Upper lobe of left lung (tissue), 4 donors: ENCODE results near the gene LPIN1.

Experiments used
- CTCF ChIP-seq, 6 experiments: fragments of 450-650 bp in 4 of 6; fragments of 200-600 bp in 2 of 6; sonication (generic) in 2 of 6; IDR thresholded peaks; one replicate each; pipeline ENCODE4 v1.5.1; 2016 to 2019; ENCODE audit warnings: antibody characterized with exemption in 6 of 6
- EP300 ChIP-seq, 4 donors: sonication (generic); formaldehyde crosslinking; IDR thresholded peaks; one replicate each; pipeline ENCODE4 v1.5.1; 2017; ENCODE audit warnings: antibody characterized with exemption in 4 of 4, control low read depth in 2 of 4
- POLR2A ChIP-seq, 4 donors: fragments of 450-650 bp; IDR thresholded peaks; one replicate each; pipeline ENCODE4 v1.5.1; 2016 to 2017; ENCODE audit warnings: antibody characterized with exemption in 4 of 4, mild to moderate bottlenecking in 2 of 4
- POLR2AphosphoS5 ChIP-seq, 2 donors: sonication (generic); formaldehyde crosslinking; IDR thresholded peaks; one replicate each; pipeline ENCODE4 v1.5.1; 2017; ENCODE audit warnings: antibody characterized with exemption in 2 of 2

- no peak for TF ChIP-seq CTCF (IDR thresholded peaks at IDR 0.05)
- TF ChIP-seq POLR2AphosphoS5 (IDR thresholded peaks at IDR 0.05): no peak
- TF ChIP-seq POLR2A (IDR thresholded peaks at IDR 0.05): no peak
- no peak for TF ChIP-seq EP300 (IDR thresholded peaks at IDR 0.05)
These were observed 33.6 kb upstream of the LPIN1 start for GRCh38 chr2:11712866-11713265.
